ENCODE measurements around the gene UBE4A. TPM values are rescaled to one million over a fixed set of nuclear protein-coding genes. Genes with fewer than 3 reads are reported as not detected.

Gene UBE4A
- total and polyA plus RNA-seq, 9 of the 15 experiments (the other 6 are each of a cell fraction or from before 2014, with no cell fraction given), result 13.5 to 45.2 (median 26.8) TPM

GRCh38 chr11:118415739-118416068 is 56.3 kb downstream of the UBE4A start (continued):
- 0 out of 4 replicates have a peak, but pooled peaks of 1 of the 2 experiments have one; percentile 27 for TF ChIP-seq NRF1 (conservative IDR thresholded peaks at IDR 0.05 in 1 of 2, IDR thresholded peaks at IDR 0.05 in 1 of 2)
- TF ChIP-seq KLF16 (IDR thresholded peaks at IDR 0.05), result peak; percentile 75; the same call in 1 of the 2 replicates
- TF ChIP-seq ZKSCAN1 (IDR thresholded peaks at IDR 0.05; ENCODE audit: low read depth, low read length), result peak; percentile 72
- TF ChIP-seq MTA3 (IDR thresholded peaks at IDR 0.05; ENCODE audit: borderline replicate concordance), result peak; percentile 97
- no peak for TF ChIP-seq ZNF197 (CRISPR knock-in tag; IDR thresholded peaks at IDR 0.05; ENCODE audit: low read depth)
- TF ChIP-seq PHF20 (IDR thresholded peaks at IDR 0.05; ENCODE audit: partially characterized antibody), result no peak
- no peak for TF ChIP-seq PKNOX1 (IDR thresholded peaks at IDR 0.05)
- TF ChIP-seq HLTF (IDR thresholded peaks at IDR 0.05), result no peak
- TF ChIP-seq CBX8 (IDR thresholded peaks at IDR 0.05; ENCODE audit: borderline replicate concordance, extremely low read depth, low read depth, low read length, poor library complexity, severe bottlenecking), result no peak
- no peak for TF ChIP-seq DLX4 (CRISPR knock-in tag; IDR thresholded peaks at IDR 0.05)
- TF ChIP-seq DDX20 (tag; IDR thresholded peaks at IDR 0.05; ENCODE audit: low read depth), result no peak
- TF ChIP-seq JUND (IDR thresholded peaks at IDR 0.05; ENCODE audit: borderline replicate concordance, low read depth, low read length), result peak; percentile 98
- TF ChIP-seq JUND (tag; IDR thresholded peaks at IDR 0.05; ENCODE audit: borderline replicate concordance, low read depth, low read length), result peak; percentile 97
- TF ChIP-seq POU5F1 (IDR thresholded peaks at IDR 0.05; ENCODE audit: borderline replicate concordance, low read depth, low read length, partially characterized antibody), result no peak
- TF ChIP-seq MCM7 (IDR thresholded peaks at IDR 0.05), result no peak
- TF ChIP-seq ZNF133 (CRISPR knock-in tag; IDR thresholded peaks at IDR 0.05), result no peak
- TF ChIP-seq FOXJ2 (tag; IDR thresholded peaks at IDR 0.05), result peak; percentile 96
- no peak for TF ChIP-seq ZNF449 (CRISPR knock-in tag; IDR thresholded peaks at IDR 0.05)
- no peak for TF ChIP-seq ZNF232 (CRISPR knock-in tag; IDR thresholded peaks at IDR 0.05)
- TF ChIP-seq EWSR1 (IDR thresholded peaks at IDR 0.05; ENCODE audit: borderline replicate concordance, low read depth, partially characterized antibody), result no peak
- peak; percentile 57; the same call in 1 of the 2 replicates for TF ChIP-seq HEY1 (CRISPR knock-in tag; IDR thresholded peaks at IDR 0.05; ENCODE audit: borderline replicate concordance)
- no peak for TF ChIP-seq ZNF444 (CRISPR knock-in tag; IDR thresholded peaks at IDR 0.05)
- TF ChIP-seq TRIM25 (IDR thresholded peaks at IDR 0.05; ENCODE audit: borderline replicate concordance), result no peak
- peak; percentile 99 for TF ChIP-seq HDAC2 (IDR thresholded peaks at IDR 0.05)
- no peak for TF ChIP-seq NELFE (IDR thresholded peaks at IDR 0.05; ENCODE audit: insufficient read depth, insufficient read length)

Data from K562 (cell line).